H7 (cell line): ENCODE results near the gene NAT9. TPM values are rescaled to one million over a fixed set of nuclear protein-coding genes. Genes with fewer than 3 reads are reported as not detected.
A peak's percentile ranks its signal among the peaks of the same experiment; 100 is the strongest.

Source experiments
- DNase-seq: peaks from one replicate; pipeline ENCODE4 v3.0.0; 2012
- H3K27me3 ChIP-seq: 2 replicates; pipeline ENCODE4 v1.6.0; 2011; ENCODE audit warnings: mild to moderate bottlenecking, low read length; ENCODE audit not compliant: control insufficient read depth, insufficient read depth
- H3K36me3 ChIP-seq: replicated peaks from 2 replicates; pipeline ENCODE4 v1.5.1; 2011; ENCODE audit warnings: low read length; ENCODE audit not compliant: control insufficient read depth, insufficient read depth
- H3K4me3 ChIP-seq: 2 replicates; pipeline ENCODE4 v1.5.1; 2011; ENCODE audit warnings: low read depth, mild to moderate bottlenecking, control low read depth, low read length, moderate library complexity; ENCODE audit not compliant: insufficient read depth
- total RNA-seq: library from RNA; depleted of rRNA; stranded (reverse); fragments of >200 nt; shearing (Covaris generic); gene quantifications from 2 replicates; pipeline ENCODE4 v1.2.3, GENCODE V29; 2014; rRNA removed

The NAT9 gene
- total RNA-seq, 1 experiment from 2014 or later, result 47.9 TPM

DNA sequence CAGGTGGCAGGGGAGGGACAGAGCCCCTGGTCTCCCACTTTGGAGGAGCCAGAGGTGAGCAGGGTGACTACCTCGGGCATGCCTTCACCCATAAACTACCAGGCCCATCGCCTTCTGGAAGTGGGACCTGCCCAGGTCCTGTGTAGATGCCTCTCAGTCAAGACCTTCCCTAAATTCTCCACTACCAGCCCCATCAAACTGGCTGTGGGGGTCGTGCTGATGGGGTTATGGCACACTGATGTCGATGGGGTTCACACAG is 44.9 kb downstream of the NAT9 start:
- DNase-seq, result no peak
- peaks cover 11% of the 10 kb centered on the region for H3K27me3 ChIP-seq
- H3K4me3 ChIP-seq, result no peak overlapping the region
- H3K36me3 ChIP-seq, result no peaks in the 10 kb centered on the region

DNA sequence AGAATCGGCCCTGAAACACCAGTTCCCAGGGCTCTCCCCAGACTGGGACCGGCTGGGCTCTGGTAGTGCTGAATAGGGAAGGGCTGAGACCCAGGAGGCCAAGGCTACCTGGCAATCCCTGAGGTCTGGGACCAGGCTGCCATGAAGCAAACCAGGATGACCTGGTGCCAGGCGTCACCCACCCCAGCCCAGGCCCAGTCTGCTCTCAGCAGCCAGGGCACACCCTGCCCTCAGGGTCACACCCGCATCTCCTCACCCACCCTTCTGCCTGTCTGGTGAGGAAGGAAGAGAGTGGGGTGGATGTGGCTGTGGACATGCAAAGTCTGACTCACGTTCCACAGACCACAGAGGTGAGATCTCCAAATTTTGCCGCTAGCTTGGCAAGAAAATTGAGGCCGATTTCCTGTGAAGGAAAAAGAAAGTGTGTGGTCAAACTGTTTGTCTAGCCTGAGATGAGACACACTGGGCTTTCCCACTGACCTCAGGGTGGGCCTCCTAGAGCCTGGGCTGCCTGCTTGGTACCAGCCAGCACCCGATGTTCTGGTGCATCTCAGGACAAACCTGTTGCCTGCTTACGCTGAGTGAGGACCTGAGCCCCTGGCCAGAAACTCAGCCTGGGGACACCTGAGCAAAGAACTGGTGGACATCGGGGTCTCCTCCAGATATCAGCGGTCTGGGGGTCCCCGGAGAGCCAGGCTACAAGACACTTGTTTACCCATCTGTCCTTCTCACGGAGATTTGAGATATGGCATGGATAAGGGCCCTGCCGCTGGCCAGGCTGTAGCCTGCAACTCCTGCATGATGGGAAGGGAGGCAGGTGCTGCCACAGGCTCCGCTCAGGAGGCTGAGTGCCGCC is 45.4 kb downstream of the NAT9 start:
- no peak for DNase-seq
- peaks cover 11% of the 10 kb centered on the region for H3K27me3 ChIP-seq
- H3K36me3 ChIP-seq, result no peaks in the 10 kb centered on the region
- no peak overlapping the region for H3K4me3 ChIP-seq

DNA sequence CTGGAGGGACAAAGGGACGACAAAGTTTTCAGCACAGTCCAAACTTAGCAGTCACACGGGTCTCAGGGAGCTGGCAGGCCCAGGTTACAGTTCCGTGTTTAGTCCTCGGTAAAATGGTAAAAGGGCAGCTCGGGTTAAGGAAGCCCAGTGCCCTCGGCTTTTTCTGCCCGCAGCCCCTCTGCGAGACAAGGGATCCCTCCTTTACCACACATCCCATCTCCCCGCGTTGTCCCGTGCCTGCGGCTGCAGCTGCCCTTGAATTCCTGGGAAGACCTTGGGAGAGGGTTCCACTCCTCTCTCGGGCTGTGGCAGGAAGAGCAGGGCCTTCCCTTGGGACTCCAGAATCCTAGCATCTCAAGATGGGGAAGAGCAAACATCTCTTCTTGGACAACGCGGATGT is 46.3 kb downstream of the NAT9 start:
- peak; percentile 21 for DNase-seq
- Histone ChIP-seq H3K4me3 (no peak overlapping the region), H3K36me3 (no peaks in the 10 kb centered on the region), H3K27me3 (peaks cover 7% of the 10 kb centered on the region)

DNA sequence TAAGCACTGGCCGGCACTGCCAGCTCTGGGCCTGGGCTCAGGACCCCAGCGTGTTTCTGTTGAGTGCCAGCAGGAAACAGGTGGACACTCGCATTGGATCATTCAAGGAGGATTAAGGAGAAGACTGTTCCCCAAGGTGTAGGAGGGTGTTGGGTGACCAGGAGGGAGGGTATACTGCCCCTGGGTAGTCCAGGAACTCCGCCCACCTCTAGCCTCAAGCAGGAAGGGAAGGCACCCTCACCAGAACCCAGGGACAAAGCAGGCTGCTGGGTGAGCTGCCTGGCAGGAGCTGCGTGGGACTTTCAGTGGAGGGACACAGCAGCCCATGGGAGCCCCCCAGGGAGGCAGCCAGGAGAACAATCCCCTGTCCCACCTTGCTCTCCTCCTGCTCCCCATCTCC is 46.8 kb downstream of the NAT9 start:
- Histone ChIP-seq H3K27me3 (peaks cover 7% of the 10 kb centered on the region), H3K4me3 (no peak overlapping the region), H3K36me3 (no peaks in the 10 kb centered on the region)
- DNase-seq, result no peak

DNA sequence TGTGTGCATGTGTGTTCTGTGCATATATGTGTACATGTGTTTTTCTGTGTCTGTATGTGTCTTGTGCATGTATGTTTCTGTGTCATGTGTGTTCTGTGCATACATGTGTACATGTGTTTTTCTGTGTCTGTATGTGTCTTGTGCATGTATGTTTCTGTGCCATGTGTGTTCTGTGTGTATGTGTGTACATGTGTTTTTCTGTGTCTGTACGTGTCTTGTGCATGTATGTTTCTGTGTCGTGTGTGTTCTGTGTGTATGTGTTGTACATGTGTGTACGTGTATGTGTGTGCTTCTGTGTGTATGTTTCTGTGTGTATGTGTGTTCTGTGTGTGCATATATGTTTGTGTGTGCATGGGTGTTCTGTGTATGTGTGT is 47.5 kb downstream of the NAT9 start:
- DNase-seq, result no peak
- Histone ChIP-seq H3K36me3 (no peaks in the 10 kb centered on the region), H3K4me3 (no peak overlapping the region), H3K27me3 (peaks cover 3% of the 10 kb centered on the region; the same call in 1 of the 2 replicates)

DNA sequence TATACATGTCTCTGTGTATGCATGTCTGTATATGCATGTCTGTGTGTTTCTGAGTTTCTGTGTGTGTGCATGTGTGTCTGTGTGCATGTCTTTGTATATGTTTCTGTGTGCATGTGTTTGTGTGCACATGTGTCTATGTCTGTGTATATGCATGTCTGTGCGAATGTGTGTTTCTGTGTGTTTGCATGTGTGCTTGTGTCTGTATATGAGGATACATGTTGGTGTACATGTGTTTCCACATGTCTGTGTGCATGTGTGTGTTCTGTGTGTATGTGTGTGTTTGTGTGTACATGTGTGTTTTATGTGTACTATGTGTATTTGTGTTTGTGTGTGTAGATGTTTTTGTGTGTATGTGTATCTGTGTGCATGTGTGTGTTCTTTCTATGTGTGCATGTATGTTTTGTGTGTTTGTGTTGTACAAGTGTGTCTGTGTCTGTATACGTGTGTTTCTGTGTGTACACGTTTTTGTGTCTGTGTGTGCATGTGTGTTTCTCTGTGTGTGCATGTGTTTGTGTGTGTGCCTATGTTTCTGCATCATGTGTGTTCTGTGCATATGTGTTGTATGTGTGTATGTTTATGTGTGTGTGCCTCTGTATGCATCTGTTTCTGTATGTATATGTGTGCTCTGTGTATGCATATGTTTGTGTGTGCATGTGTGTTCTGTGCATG is 48.0 kb downstream of the NAT9 start:
- H3K4me3 ChIP-seq, result no peak overlapping the region

DNA sequence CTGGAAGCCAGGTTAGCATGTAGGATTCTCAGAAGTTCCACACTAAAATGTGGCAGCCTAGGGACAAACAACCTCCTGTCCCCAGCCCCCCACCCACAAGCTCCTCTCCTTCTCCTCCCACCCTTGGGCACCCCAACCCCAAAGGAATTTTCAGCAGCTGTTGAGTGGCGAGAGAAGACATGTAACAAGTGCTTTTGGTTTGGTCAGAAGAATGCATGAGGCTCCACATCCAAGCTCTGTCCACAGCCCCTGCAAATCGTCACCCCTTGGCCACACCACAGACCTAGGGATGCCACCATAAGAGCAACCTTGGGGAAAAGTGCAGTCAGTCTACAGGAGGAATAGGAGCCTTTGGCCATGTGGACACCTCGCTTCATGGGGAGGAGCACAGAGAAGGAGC is 51.0 kb downstream of the NAT9 start:
- no peaks in the 10 kb centered on the region; the same call in 1 of the 2 replicates for H3K27me3 ChIP-seq
- H3K4me3 ChIP-seq, result no peak overlapping the region
- no peak for DNase-seq
- H3K36me3 ChIP-seq, result no peaks in the 10 kb centered on the region

More for the DNA sequence above, 48.0 kb downstream of the NAT9 start:
- H3K36me3 ChIP-seq, result no peaks in the 10 kb centered on the region
- no peak for DNase-seq
- no peaks in the 10 kb centered on the region; the same call in 1 of the 2 replicates for H3K27me3 ChIP-seq

DNA sequence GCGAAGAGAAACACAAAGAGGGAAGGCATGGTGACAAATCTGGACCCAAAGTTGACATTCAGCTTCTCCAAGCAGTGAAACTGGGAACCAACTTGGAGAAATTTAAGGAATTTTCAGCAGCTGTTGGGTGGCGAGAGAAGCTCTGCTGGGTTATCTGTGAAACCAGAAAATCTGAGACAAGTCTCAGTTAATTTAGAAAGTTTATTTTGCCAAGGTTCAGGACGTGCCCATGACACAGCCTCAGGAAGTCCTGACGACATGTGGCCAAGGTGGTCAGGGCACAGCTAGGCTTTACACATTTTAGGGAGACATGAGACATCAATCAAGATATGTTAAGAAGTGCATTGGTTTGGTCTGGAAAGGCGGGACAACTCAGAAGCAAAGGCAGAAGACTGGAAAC is 52.3 kb downstream of the NAT9 start:
- DNase-seq, result no peak
- Histone ChIP-seq H3K4me3 (no peak overlapping the region), H3K36me3 (no peaks in the 10 kb centered on the region), H3K27me3 (no peaks in the 10 kb centered on the region)

DNA sequence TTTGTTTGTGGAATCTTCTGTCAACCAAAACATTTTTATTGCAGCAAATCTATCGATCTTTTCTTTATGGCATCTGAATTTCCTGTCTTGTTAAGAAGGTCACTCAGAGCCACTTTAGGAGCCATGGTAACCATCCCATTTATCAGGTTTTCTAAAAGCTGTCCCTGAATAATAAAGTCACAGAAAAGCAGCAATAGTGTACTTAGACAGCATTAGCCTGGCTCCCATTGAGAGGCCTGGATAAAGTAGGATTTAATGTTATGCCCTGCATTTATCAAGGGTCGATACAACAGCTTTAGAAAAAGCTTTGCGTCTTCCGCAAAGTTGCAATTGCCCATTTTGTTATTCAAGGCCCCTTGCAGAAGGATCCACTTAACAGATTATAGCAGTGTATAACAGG is 53.4 kb downstream of the NAT9 start:
- Histone ChIP-seq H3K27me3 (no peaks in the 10 kb centered on the region), H3K36me3 (no peaks in the 10 kb centered on the region), H3K4me3 (no peak overlapping the region)
- no peak for DNase-seq

Other genes with a start within 250 kb of the NAT9 start
- gene CD300LB, start 244.9 kb downstream of the NAT9 start, total RNA-seq, result not detected in 2 replicates
- gene CD300C, start 230.2 kb downstream of the NAT9 start, total RNA-seq, result not detected in 2 replicates
- gene CD300H, start 208.8 kb downstream of the NAT9 start, total RNA-seq, result not detected in 2 replicates
- not detected in 2 replicates for gene CD300LD, start 184.1 kb downstream of the NAT9 start, total RNA-seq
- 0.03 TPM in 1 of 2 replicates, not detected in the other for gene CD300E, start 152.6 kb downstream of the NAT9 start, total RNA-seq
- not detected in 2 replicates for gene CD300LF, start 63.4 kb downstream of the NAT9 start, total RNA-seq
- gene RAB37, start 39.1 kb downstream of the NAT9 start, total RNA-seq, result 2.5 and 3.5 TPM in 2 replicates
- 63.1 and 79.1 TPM in 2 replicates for gene NHERF1, start 27.7 kb downstream of the NAT9 start, total RNA-seq
- gene GRIN2C, start 83.5 kb upstream of the NAT9 start, total RNA-seq, result not detected in 2 replicates
- 4.9 and 9.7 TPM in 2 replicates for gene FDXR, start 96.6 kb upstream of the NAT9 start, total RNA-seq
- gene FADS6, start 117.3 kb upstream of the NAT9 start, total RNA-seq, result 0.52 TPM in 1 of 2 replicates, not detected in the other
- gene USH1G, start 146.9 kb upstream of the NAT9 start, total RNA-seq, result 0.59 and 1.3 TPM in 2 replicates
- not detected in 2 replicates for gene OTOP2, start 147.9 kb upstream of the NAT9 start, total RNA-seq
- not detected in 2 replicates for gene OTOP3, start 159.6 kb upstream of the NAT9 start, total RNA-seq
- gene HID1, start 196.4 kb upstream of the NAT9 start, total RNA-seq, result 2.1 and 7.8 TPM in 2 replicates
- 23.5 and 25.9 TPM in 2 replicates for gene CDR2L, start 211.3 kb upstream of the NAT9 start, total RNA-seq
- gene MRPL58, start 236.3 kb upstream of the NAT9 start, total RNA-seq, result 62.0 and 68.4 TPM in 2 replicates